IPS-11a (cell line): ENCODE data around the gene MARCO.
"Not testable (repeated sequence)": the region's sequence is repeated elsewhere in the genome, so short reads cannot be mapped to it uniquely, and the experiment has no call there.

ENCODE experiments used
- H3K4me3 ChIP-seq: one replicate; pipeline ENCODE4 v1.5.1; 2013; ENCODE audit warnings: low read depth, low read length, control low read depth

The MARCO gene

DNA sequence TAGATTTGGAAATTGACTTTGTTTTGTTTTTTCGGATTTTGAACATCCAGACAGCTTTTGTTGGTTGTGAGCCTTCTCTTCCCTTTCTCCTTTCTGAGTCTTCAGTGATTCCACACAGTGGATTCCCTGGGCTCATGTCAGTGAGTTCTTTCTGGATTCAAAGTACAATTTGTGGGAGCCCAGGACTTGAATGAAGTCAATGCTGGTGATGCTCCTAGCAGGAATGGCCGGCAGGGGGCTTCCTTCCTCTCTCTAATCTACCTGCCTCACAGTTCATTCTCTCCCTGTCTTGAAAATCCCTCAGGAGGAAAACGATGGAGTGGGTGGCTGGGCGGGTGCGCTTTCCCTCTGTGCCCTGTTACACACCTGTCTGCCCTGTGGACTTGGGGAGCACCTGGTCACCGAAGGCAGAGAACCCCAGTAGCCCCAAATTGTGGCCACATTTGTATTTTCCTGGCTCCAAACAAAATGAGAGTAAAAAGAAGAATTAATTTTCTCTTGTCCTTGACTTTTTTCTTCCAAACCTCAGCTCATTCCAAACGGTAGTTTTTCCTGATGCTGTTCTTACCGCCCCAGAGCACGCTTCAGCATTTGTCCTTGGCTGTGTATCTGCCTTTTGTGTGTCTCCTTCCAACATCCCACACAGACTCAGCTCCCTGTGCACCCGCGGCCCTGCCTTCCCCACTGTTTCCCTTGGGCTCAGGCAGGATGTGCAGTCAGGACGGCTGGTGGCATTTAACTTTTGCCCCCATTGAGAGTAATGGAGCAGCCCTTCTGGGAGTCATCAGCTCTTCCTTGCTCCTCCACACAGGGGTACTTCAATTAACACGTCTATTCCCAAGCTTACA lies 86.6 kb downstream of the MARCO start:
- H3K4me3 ChIP-seq = no peak overlapping the region

DNA sequence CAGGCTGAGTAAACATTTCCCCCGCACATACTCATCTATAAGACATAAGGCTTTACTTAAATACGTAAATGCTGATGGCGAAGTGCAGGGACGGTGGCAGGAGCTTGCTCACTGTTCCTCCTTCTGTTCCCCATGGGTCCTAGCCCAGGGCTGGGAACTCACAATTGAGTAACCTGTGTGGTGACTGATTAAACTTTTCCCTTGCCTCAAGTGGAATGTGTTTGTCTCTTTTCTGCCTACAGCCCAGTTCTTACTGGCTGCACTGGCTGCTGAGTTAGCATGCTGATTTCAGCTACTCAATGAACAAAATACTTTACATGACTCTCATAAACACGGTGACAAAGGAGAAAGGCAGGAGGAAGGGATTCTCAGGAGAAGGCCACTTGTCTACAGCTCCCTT lies 87.3 kb downstream of the MARCO start:
- H3K4me3 ChIP-seq = no peak overlapping the region

DNA sequence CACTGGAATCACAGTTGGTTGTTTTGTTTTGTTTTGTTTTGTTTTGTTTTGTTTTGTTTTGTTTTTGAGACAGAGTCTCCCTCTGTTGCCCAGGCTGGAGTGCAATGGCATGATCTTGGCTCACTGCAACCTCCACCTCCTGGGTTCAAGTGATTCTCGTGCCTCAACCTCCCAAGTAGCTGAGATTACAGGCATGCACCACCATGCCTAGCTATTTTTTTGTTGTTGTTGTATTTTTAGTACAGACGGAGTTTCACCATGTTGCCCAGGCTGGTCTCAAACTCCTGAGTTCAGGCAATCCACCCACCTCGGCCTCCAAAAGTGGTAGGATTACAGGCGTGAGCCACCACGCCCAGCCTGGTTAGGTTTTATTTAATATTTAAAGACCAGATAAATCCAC lies 95.9 kb downstream of the MARCO start:
- H3K4me3 ChIP-seq = not testable (repeated sequence)

DNA sequence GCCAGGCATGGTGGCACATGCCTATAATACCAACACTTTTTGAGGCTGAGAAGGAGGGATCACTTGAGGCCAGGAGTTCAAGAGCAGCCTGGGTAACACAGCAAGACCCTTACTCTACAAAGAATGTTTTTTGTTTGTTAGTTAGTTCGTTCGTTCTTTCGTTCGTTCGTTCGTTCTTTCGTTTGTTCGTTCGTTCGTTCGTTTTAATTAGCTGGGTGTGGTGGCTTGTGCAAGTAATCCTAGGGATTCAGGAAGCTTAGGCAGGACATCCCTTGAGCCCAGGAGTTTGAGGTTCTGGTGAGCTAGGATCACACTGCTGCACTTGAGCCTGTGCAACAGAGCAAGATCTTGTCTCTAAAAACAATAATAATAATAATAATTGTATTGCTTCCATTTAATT lies 98.7 kb downstream of the MARCO start:
- no peak overlapping the region for H3K4me3 ChIP-seq
